OCI-LY7 (cell line): Measurements from ENCODE around the gene UBA52.

Source experiments
- CTCF ChIP-seq: fragments of 200-600 bp; sonication (generic); conservative IDR thresholded peaks from 2 replicates; pipeline ENCODE4 v1.5.1; 2014; ENCODE audit warnings: mild to moderate bottlenecking, antibody characterized with exemption, low read length, moderate library complexity, mixed read lengths
- EZH2phosphoT487 ChIP-seq: fragments of 200-600 bp; sonication (generic); IDR thresholded peaks from 2 replicates; pipeline ENCODE4 v1.6.1; 2018; ENCODE audit warnings: low read depth, borderline replicate concordance, mild to moderate bottlenecking, mixed run types, antibody characterized with exemption, low read length, moderate library complexity, mixed read lengths

- TF ChIP-seq CTCF (no peak), EZH2phosphoT487 (no peak)
Measured at GRCh38 chr19:18557411-18558201, 14.1 kb upstream of the UBA52 start, which contains the start of gene KXD1.
